GM12878 (cell line): ENCODE results near the gene ZMYND19. TPM values are rescaled to one million over a fixed set of nuclear protein-coding genes. Genes with fewer than 3 reads are reported as not detected.

Source experiments
- ATAC-seq: fragments of 200-7000 bp; cut with Tn5 transposase; 3 replicates; pipeline ENCODE4 v1.9.1; 2020; ENCODE audit warnings: mild to moderate bottlenecking, moderate library complexity
- BruUV-seq: library from RNA; stranded (reverse); fragments of 400-500 nt; replicated peaks from 2 replicates; lab custom pipeline; 2021; lab: Mats Ljungman, UMichigan
- CTCF ChIA-PET: fragments of 300-600 bp; sonication (Branson Sonifier 250); formaldehyde crosslinking; extraction: SDS; loops from one replicate; lab custom pipeline; 2021; ENCODE audit warnings: inconsistent platforms; lab: Yijun Ruan, JAX
- POLR2A ChIA-PET: fragments of 350-600 bp; formaldehyde crosslinking; extraction: SDS; loops from one replicate; lab custom pipeline; 2021; ENCODE audit warnings: inconsistent platforms; lab: Charles Lee
- RAD21 ChIA-PET: fragments of 300-600 bp; sonication (Branson Sonifier 250); formaldehyde crosslinking; loops from one replicate; lab custom pipeline; 2023; ENCODE audit warnings: antibody characterized with exemption; ENCODE audit not compliant: unreplicated experiment; lab: Charles Lee
- SMC1A ChIA-PET: fragments of 300-600 bp; sonication (Branson Sonifier 250); formaldehyde crosslinking; loops from one replicate; lab custom pipeline; 2023; ENCODE audit not compliant: unreplicated experiment, uncharacterized antibody; lab: Charles Lee
- DNase-seq: peaks from one replicate; pipeline ENCODE4 v3.0.0-alpha.2; 2011; ENCODE audit warnings: low read depth, low spot score
- FAIRE-seq: peaks from 3 replicates; lab custom pipeline; 2011; peaks lifted over from hg19 to GRCh38; lab: Jason Lieb, UNC
- H2AFZ ChIP-seq: 2 replicates; pipeline ENCODE4 v1.6.0; 2011; ENCODE audit warnings: low read depth, low read length, control low read depth; ENCODE audit not compliant: control insufficient read depth
- H3K27ac ChIP-seq: 2 replicates; pipeline ENCODE4 v1.5.1; 2011; ENCODE audit warnings: control low read depth; ENCODE audit not compliant: control insufficient read depth, insufficient read depth
- H3K27me3 ChIP-seq, 2 experiments: replicated peaks in 1 of 2; 2 replicates each; pipeline versions ENCODE4 v1.6.0 to v1.6.1; 2011; ENCODE audit warnings: low read length in 1 of 2; ENCODE audit not compliant: control insufficient read depth in 2 of 2, insufficient read depth in 2 of 2
- H3K36me3 ChIP-seq, 2 experiments: 2 replicates each; pipeline ENCODE4 v1.5.1; 2011; ENCODE audit warnings: low read length in 1 of 2; ENCODE audit not compliant: control insufficient read depth in 2 of 2, insufficient read depth in 2 of 2
- H3K4me1 ChIP-seq: 2 replicates; pipeline ENCODE4 v1.6.1; 2011; ENCODE audit warnings: mild to moderate bottlenecking, low read length, moderate library complexity, mixed read lengths; ENCODE audit not compliant: control insufficient read depth, insufficient read depth
- H3K4me2 ChIP-seq: 2 replicates; pipeline ENCODE4 v1.6.0; 2011; ENCODE audit warnings: control low read depth; ENCODE audit not compliant: control insufficient read depth, insufficient read depth
- H3K4me3 ChIP-seq: fragments of 200-600 bp; sonication (generic); 2 replicates; pipeline ENCODE4 v1.5.1; 2016
- H3K79me2 ChIP-seq: 2 replicates; pipeline ENCODE4 v1.6.0; 2011; ENCODE audit warnings: low read length; ENCODE audit not compliant: control insufficient read depth, insufficient read depth
- H3K9ac ChIP-seq: 2 replicates; pipeline ENCODE4 v1.8.0; 2011; ENCODE audit warnings: low read length, control low read depth, mixed read lengths; ENCODE audit not compliant: control insufficient read depth, insufficient read depth
- H3K9me3 ChIP-seq: replicated peaks from 3 replicates; pipeline ENCODE4 v1.5.1; 2011; ENCODE audit warnings: mild to moderate bottlenecking, low read length; ENCODE audit not compliant: control insufficient read depth, insufficient read depth
- H4K20me1 ChIP-seq: 2 replicates; pipeline ENCODE4 v1.6.0; 2011; ENCODE audit not compliant: control insufficient read depth, insufficient read depth
- ASH2L ChIP-seq: fragments of 300-600, 200-600 bp; sonication (generic); IDR thresholded peaks from 2 replicates; pipeline ENCODE4 v1.6.1; 2017; ENCODE audit warnings: low read depth, mild to moderate bottlenecking, borderline replicate concordance
- CBX5 ChIP-seq: sonication (generic); IDR thresholded peaks from 2 replicates; pipeline ENCODE4 v1.6.1; 2016; ENCODE audit warnings: low read depth, moderate library complexity, mild to moderate bottlenecking, inconsistent platforms
- GATAD2B ChIP-seq: fragments of 450-650 bp; conservative IDR thresholded peaks from 2 replicates; pipeline ENCODE4 v1.6.1; 2017; ENCODE audit warnings: low read depth, mild to moderate bottlenecking, moderate library complexity
- IRF4 ChIP-seq: IDR thresholded peaks from 2 replicates; pipeline ENCODE4 v1.6.1; 2011; ENCODE audit warnings: low read depth, low read length
- NFIC ChIP-seq: IDR thresholded peaks from 2 replicates; pipeline ENCODE4 v1.6.1; 2012; ENCODE audit warnings: low read depth, mild to moderate bottlenecking, inconsistent platforms, low read length, moderate library complexity
- NR2F1 ChIP-seq: fragments of 450-650 bp; conservative IDR thresholded peaks from 2 replicates; pipeline ENCODE4 v1.6.1; 2017; ENCODE audit warnings: mild to moderate bottlenecking
- SIN3A ChIP-seq: IDR thresholded peaks from 2 replicates; pipeline ENCODE4 v1.6.1; 2012; ENCODE audit warnings: low read depth, low read length, improper control_type of control experiment
- SMARCA5 ChIP-seq: fragments of 450-650 bp; IDR thresholded peaks from 2 replicates; pipeline ENCODE4 v1.6.1; 2017; ENCODE audit warnings: mild to moderate bottlenecking
- STAT1 ChIP-seq: fragments of 450-650 bp; conservative IDR thresholded peaks from 2 replicates; pipeline ENCODE4 v1.6.1; 2014; ENCODE audit warnings: antibody characterized with exemption, mild to moderate bottlenecking
- ZNF274 ChIP-seq: IDR thresholded peaks from one replicate; pipeline ENCODE4 v1.8.0; 2011; ENCODE audit not compliant: insufficient read length, insufficient read depth
- WGBS: methylation state at CpG from one replicate; pipeline ENCODE4 v1.1.6; 2016; ENCODE audit warnings: low lambda C conversion rate; ENCODE audit not compliant: insufficient replicate concordance, insufficient coverage; ENCODE audit errors: missing lambda C conversion rate; 5-methylcytosine and 5-hydroxymethylcytosine counted together
- in situ Hi-C: fragments of 300-500 bp; cut with MboI; formaldehyde crosslinking; loops from 9 replicates; pipeline ENCODE4 v1.14.3; 2018; ENCODE audit warnings: mixed read lengths
- intact Hi-C: fragments of 100-400 bp; cut with micrococcal nuclease; formaldehyde crosslinking; loops from one replicate; pipeline ENCODE4 v1.14.2; 2022; ENCODE audit not compliant: unreplicated experiment
- polyA plus RNA-seq, 11 experiments: library from polyadenylated mRNA; depleted of rRNA in 4 of 11; unstranded in 6 of 11; stranded (reverse) in 5 of 11; fragments of >200 nt; fragmentation: Nextera tagmentation in 4 of 11; fragmentation: Illumina TruSeq in 1 of 11; extraction: Ambion mirVana in 4 of 11; extraction: Trizol in 1 of 11; gene quantifications; 1 replicate in 1 of 11; 2 replicates in 10 of 11; pipeline versions ENCODE4 v1.2.1 to v1.2.3, GENCODE V29; 2011 to 2016; ENCODE audit warnings: inconsistent platforms in 2 of 11, missing spikeins in 2 of 11, low read depth in 1 of 11
- total RNA-seq, 4 experiments: library from RNA; depleted of rRNA in 3 of 4; stranded (reverse); fragments of >200 nt in 3 of 4; fragmentation: Illumina TruSeq in 1 of 4; extraction: Trizol in 1 of 4; gene quantifications; 2 replicates each; pipeline versions ENCODE4 v1.2.1 to v1.2.3, GENCODE V29; 2013 to 2021
- TF ChIP-seq, protein P1 (sequence below): IDR thresholded peaks from 2 replicates; pipeline ENCODE4 v1.6.1; 2011; ENCODE audit warnings: mild to moderate bottlenecking, low read depth, low read length, moderate library complexity; ENCODE audit not compliant: insufficient replicate concordance
- TF ChIP-seq, protein P2 (sequence below): fragments of 450-650 bp; formaldehyde crosslinking; IDR thresholded peaks from 2 replicates; pipeline ENCODE4 v1.5.0; 2022; ENCODE audit warnings: mild to moderate bottlenecking, missing genetic modification characterization

ZMYND19 gene
- total and polyA plus RNA-seq, 10 of the 15 experiments (the other 5 are each of a cell fraction or from before 2014, with no cell fraction given): 0.84 to 54.8 (median 20.1) TPM

DNA sequence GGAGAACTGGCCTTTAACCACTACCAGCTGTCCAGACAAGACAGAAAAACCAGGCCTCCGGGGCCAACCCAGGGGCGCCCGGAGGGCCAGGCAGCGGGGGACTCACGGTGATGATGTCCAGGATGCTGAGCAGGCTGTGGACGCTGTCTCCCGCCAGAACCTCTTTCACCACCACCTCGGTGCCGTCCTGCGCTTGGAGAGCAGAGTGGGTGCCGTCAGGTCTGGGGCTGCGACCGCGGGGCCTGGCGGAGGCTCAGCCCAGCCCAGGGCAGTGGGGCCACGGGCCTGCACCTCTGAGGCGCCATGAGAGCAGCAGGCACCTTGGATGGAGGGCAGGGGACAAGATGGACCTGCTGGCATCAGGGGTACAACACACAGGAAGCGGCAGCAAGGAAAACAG, 49.8 kb downstream of the ZMYND19 start:
- no peak for TF ChIP-seq SIN3A
- no peak for TF ChIP-seq STAT1
- TF ChIP-seq ZNF274: no peak
- TF ChIP-seq, protein P1, sequence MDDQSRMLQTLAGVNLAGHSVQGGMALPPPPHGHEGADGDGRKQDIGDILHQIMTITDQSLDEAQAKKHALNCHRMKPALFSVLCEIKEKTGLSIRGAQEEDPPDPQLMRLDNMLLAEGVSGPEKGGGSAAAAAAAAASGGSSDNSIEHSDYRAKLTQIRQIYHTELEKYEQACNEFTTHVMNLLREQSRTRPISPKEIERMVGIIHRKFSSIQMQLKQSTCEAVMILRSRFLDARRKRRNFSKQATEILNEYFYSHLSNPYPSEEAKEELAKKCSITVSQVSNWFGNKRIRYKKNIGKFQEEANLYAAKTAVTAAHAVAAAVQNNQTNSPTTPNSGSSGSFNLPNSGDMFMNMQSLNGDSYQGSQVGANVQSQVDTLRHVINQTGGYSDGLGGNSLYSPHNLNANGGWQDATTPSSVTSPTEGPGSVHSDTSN: no peak
- Histone ChIP-seq H3K79me2 (no peaks in the 10 kb centered on the region), H3K4me2 (no peak overlapping the region), H3K9me3 (no peaks in the 10 kb centered on the region; the same call in 2 of the 3 replicates), H3K36me3 (no peaks in the 10 kb centered on the region), H3K4me1 (peaks cover 11% of the 10 kb centered on the region), H3K27me3 (no peaks in the 10 kb centered on the region; a peak in 1 of 4 replicates), H3K27ac (no peak overlapping the region), H3K9ac (no peak overlapping the region), H2AFZ (no peak overlapping the region), H3K4me3 (no peak overlapping the region), H4K20me1 (no peaks in the 10 kb centered on the region)
- ATAC-seq: no peak
- intact Hi-C loops: no loop called here
- WGBS: 76% methylated on average over 16 of the region's 18 CpGs
- BruUV-seq: no TSS peak
- POLR2A ChIA-PET: interaction anchor here (1.7 kb wide), 1 partner anchor 11 kb away, joined by 5 read pairs; the partner anchor contains the start of gene MRPL41
- no peak for DNase-seq
- CTCF ChIA-PET: interaction anchor here (0.7 kb wide), 1 partner anchor 13 kb away, joined by 3 read pairs; no protein-coding TSS in a partner anchor
- SMC1A ChIA-PET: no interaction called here
- no peak for FAIRE-seq
- RAD21 ChIA-PET: no interaction called here
- in situ Hi-C loops: no loop called here

GRCh38 chr9:137538058-137538457, 52.3 kb downstream of the ZMYND19 start:
- Histone ChIP-seq H3K79me2 (no peaks in the 10 kb centered on the region), H3K27me3 (no peaks in the 10 kb centered on the region), H3K9ac (no peak overlapping the region), H4K20me1 (no peaks in the 10 kb centered on the region), H3K4me3 (no peak overlapping the region), H3K9me3 (no peaks in the 10 kb centered on the region; the same call in 2 of the 3 replicates), H2AFZ (no peak overlapping the region), H3K36me3 (no peaks in the 10 kb centered on the region), H3K4me1 (peaks cover 19% of the 10 kb centered on the region), H3K4me2 (no peak overlapping the region), H3K27ac (no peak overlapping the region)
- CTCF ChIA-PET: interaction anchor here (0.6 kb wide), 1 partner anchor 84 kb away, joined by 3 read pairs; no protein-coding TSS in a partner anchor
- WGBS: 94% methylated on average over 16 of the region's 16 CpGs
- SMC1A ChIA-PET: interaction anchor here (0.6 to 1.0 kb wide), 2 partner anchors 10 to 555 kb away, joined by 3 to 7 read pairs; no protein-coding TSS in a partner anchor
- no peak for DNase-seq
- FAIRE-seq: no peak
- POLR2A ChIA-PET: no interaction called here
- RAD21 ChIA-PET: no interaction called here
- no TSS peak for BruUV-seq
- ATAC-seq: no peak
- intact Hi-C loops (loop anchor here (10.0 kb wide), 1 partner anchor 113 kb away; the partner anchor contains the start of genes EXD3 and NOXA1), in situ Hi-C loops (no loop called here)
- no peak for TF ChIP-seq CBX5
- TF ChIP-seq GATAD2B: no peak
- no peak for TF ChIP-seq IRF4
- TF ChIP-seq SMARCA5: no peak
- TF ChIP-seq, protein P2, sequence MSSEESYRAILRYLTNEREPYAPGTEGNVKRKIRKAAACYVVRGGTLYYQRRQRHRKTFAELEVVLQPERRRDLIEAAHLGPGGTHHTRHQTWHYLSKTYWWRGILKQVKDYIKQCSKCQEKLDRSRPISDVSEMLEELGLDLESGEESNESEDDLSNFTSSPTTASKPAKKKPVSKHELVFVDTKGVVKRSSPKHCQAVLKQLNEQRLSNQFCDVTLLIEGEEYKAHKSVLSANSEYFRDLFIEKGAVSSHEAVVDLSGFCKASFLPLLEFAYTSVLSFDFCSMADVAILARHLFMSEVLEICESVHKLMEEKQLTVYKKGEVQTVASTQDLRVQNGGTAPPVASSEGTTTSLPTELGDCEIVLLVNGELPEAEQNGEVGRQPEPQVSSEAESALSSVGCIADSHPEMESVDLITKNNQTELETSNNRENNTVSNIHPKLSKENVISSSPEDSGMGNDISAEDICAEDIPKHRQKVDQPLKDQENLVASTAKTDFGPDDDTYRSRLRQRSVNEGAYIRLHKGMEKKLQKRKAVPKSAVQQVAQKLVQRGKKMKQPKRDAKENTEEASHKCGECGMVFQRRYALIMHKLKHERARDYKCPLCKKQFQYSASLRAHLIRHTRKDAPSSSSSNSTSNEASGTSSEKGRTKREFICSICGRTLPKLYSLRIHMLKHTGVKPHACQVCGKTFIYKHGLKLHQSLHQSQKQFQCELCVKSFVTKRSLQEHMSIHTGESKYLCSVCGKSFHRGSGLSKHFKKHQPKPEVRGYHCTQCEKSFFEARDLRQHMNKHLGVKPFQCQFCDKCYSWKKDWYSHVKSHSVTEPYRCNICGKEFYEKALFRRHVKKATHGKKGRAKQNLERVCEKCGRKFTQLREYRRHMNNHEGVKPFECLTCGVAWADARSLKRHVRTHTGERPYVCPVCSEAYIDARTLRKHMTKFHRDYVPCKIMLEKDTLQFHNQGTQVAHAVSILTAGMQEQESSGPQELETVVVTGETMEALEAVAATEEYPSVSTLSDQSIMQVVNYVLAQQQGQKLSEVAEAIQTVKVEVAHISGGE (CRISPR knock-in tag): no peak
- no peak for TF ChIP-seq ASH2L
- TF ChIP-seq NR2F1: no peak
- no peak for TF ChIP-seq NFIC
